K562 (cell line): ENCODE data around the gene LENEP. TPM values are rescaled to one million over a fixed set of nuclear protein-coding genes. Genes with fewer than 3 reads are reported as not detected.

Experiments
- CREM ChIP-seq: IDR thresholded peaks from 2 replicates; pipeline ENCODE4 v1.6.1; 2014; ENCODE audit warnings: antibody characterized with exemption, low read depth
- GABPB1 ChIP-seq: sonication (generic); formaldehyde crosslinking; IDR thresholded peaks from 2 replicates; pipeline ENCODE4 v1.8.0; 2022; ENCODE audit warnings: mild to moderate bottlenecking, missing genetic modification reagents
- HCFC1 ChIP-seq: IDR thresholded peaks from 2 replicates; pipeline ENCODE4 v1.6.1; 2012; ENCODE audit warnings: low read depth, low read length, improper control_type of control experiment
- KAT8 ChIP-seq: fragments of 450-650 bp; IDR thresholded peaks from 2 replicates; pipeline ENCODE4 v1.6.1; 2016; ENCODE audit warnings: low read depth, mild to moderate bottlenecking
- KDM1A ChIP-seq, 2 experiments: fragments of 450-650 bp; IDR thresholded peaks; 2 replicates each; pipeline ENCODE4 v1.6.1; 2016; ENCODE audit warnings: mild to moderate bottlenecking in 2 of 2
- KDM2B ChIP-seq: fragments of 250-450 bp; sonication (Bioruptor Pico); IDR thresholded peaks from 2 replicates; pipeline ENCODE4 v1.8.0; 2021; ENCODE audit warnings: mild to moderate bottlenecking, moderate library complexity
- MBD2 ChIP-seq: sonication (generic); IDR thresholded peaks from 2 replicates; pipeline ENCODE4 v1.6.1; 2016; ENCODE audit warnings: low read depth, borderline replicate concordance
- MEIS2 ChIP-seq: fragments of 450-650 bp; IDR thresholded peaks from 2 replicates; pipeline ENCODE4 v1.6.1; 2014; ENCODE audit warnings: mild to moderate bottlenecking; ENCODE audit not compliant: partially characterized antibody
- PTTG1 ChIP-seq: fragments of 450-650 bp; IDR thresholded peaks from 2 replicates; pipeline ENCODE4 v1.6.1; 2016; ENCODE audit warnings: low read depth, mild to moderate bottlenecking, missing genetic modification characterization, missing compliant biosample characterization
- RNF2 ChIP-seq: sonication (generic); IDR thresholded peaks from 2 replicates; pipeline ENCODE4 v1.6.1; 2016
- SIX5 ChIP-seq, 2 experiments: IDR thresholded peaks; 2 replicates each; pipeline ENCODE4 v1.6.1; 2011; ENCODE audit warnings: low read length in 2 of 2, borderline replicate concordance in 1 of 2, low read depth in 1 of 2, mild to moderate bottlenecking in 1 of 2, moderate library complexity in 1 of 2; ENCODE audit not compliant: insufficient read depth in 1 of 2
- SUPT5H ChIP-seq: fragments of 450-650 bp; IDR thresholded peaks from 2 replicates; pipeline ENCODE4 v1.6.1; 2016
- polyA plus RNA-seq, 8 experiments: library from polyadenylated mRNA; depleted of rRNA in 4 of 8; stranded (reverse) in 5 of 8; unstranded in 3 of 8; fragments of >200 nt; fragmentation: Nextera tagmentation in 2 of 8; fragmentation: Illumina TruSeq in 1 of 8; extraction: Ambion mirVana in 2 of 8; extraction: Trizol in 1 of 8; gene quantifications; 2 replicates each; pipeline versions ENCODE4 v1.2.1 to v1.2.3, GENCODE V29; 2011 to 2014; ENCODE audit warnings: inconsistent platforms in 1 of 8, missing spikeins in 1 of 8
- total RNA-seq, 7 experiments: library from RNA; depleted of rRNA in 6 of 7; stranded (reverse); fragments of >200 nt in 6 of 7; fragmentation: Illumina TruSeq in 2 of 7; extraction: Trizol in 2 of 7; gene quantifications; 2 replicates each; pipeline versions ENCODE4 v1.2.1 to v1.2.3, GENCODE V29; 2011 to 2021; ENCODE audit warnings: low replicate concordance in 1 of 7
- TF ChIP-seq, protein P1 (sequence below): fragments of 450-650 bp; IDR thresholded peaks from 2 replicates; pipeline ENCODE4 v1.6.1; 2016; ENCODE audit warnings: mild to moderate bottlenecking
- TF ChIP-seq, protein P2 (sequence below): fragments of 250-450 bp; sonication (Bioruptor Pico); IDR thresholded peaks from 2 replicates; pipeline ENCODE4 v1.8.0; 2022; ENCODE audit warnings: moderate library complexity, mild to moderate bottlenecking, inconsistent platforms

LENEP gene
- total and polyA plus RNA-seq, 9 of the 15 experiments (the other 6 are each of a cell fraction or from before 2014, with no cell fraction given) = 0.23 to 0.87 (median 0.67) TPM; not detected in 5

DNA sequence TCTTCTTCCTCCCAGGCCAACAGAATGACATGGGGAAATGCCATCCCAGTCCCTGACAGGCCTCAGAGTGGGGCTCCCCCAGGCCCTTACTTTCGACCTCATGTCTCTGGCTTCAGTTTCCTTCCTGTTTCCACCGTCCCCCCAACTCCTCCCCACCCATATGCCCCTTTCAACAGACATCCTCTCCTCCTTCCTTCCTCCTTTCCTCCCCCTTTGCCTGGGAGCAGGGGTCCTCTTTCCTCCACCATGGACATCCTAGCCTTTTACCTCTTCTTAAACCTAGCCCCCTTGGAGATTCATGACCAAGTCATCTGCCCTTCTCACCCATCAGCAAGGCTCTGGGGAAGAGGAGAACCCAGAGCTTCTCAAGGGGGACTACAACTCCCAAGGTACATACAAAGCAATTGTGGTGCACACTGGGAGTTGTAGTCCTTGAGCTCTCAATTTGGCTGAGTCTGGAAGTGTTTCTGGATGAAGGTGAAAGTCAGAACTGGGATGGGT, 13.3 kb downstream of the LENEP start (continued):
- TF ChIP-seq HCFC1 = peak; percentile 90
- 0 out of 2 replicates have a peak, but pooled peaks have one; percentile 30 for TF ChIP-seq SUPT5H
- TF ChIP-seq MBD2 = peak; percentile 48; the same call in 1 of the 2 replicates
- 0 out of 4 replicates have a peak, but pooled peaks of 1 of the 2 experiments have one; percentile 15 for TF ChIP-seq KDM1A (IDR thresholded peaks at IDR 0.05)
- no peak for TF ChIP-seq RNF2
- TF ChIP-seq, protein P1, sequence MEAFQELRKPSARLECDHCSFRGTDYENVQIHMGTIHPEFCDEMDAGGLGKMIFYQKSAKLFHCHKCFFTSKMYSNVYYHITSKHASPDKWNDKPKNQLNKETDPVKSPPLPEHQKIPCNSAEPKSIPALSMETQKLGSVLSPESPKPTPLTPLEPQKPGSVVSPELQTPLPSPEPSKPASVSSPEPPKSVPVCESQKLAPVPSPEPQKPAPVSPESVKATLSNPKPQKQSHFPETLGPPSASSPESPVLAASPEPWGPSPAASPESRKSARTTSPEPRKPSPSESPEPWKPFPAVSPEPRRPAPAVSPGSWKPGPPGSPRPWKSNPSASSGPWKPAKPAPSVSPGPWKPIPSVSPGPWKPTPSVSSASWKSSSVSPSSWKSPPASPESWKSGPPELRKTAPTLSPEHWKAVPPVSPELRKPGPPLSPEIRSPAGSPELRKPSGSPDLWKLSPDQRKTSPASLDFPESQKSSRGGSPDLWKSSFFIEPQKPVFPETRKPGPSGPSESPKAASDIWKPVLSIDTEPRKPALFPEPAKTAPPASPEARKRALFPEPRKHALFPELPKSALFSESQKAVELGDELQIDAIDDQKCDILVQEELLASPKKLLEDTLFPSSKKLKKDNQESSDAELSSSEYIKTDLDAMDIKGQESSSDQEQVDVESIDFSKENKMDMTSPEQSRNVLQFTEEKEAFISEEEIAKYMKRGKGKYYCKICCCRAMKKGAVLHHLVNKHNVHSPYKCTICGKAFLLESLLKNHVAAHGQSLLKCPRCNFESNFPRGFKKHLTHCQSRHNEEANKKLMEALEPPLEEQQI = no peak
- no peak for TF ChIP-seq KDM2B (CRISPR knock-in tag)
- peak; percentile 42 for TF ChIP-seq MEIS2
- TF ChIP-seq GABPB1 (CRISPR knock-in tag) = no peak
- TF ChIP-seq KAT8 = no peak
- TF ChIP-seq CREM = peak; percentile 57
- TF ChIP-seq SIX5 (IDR thresholded peaks at IDR 0.05; ENCODE audit: borderline replicate concordance in 1 of 2, insufficient read depth in 1 of 2, low read depth in 1 of 2, low read length in 2 of 2) = peak; percentile 92 to 93
- TF ChIP-seq, protein P2, sequence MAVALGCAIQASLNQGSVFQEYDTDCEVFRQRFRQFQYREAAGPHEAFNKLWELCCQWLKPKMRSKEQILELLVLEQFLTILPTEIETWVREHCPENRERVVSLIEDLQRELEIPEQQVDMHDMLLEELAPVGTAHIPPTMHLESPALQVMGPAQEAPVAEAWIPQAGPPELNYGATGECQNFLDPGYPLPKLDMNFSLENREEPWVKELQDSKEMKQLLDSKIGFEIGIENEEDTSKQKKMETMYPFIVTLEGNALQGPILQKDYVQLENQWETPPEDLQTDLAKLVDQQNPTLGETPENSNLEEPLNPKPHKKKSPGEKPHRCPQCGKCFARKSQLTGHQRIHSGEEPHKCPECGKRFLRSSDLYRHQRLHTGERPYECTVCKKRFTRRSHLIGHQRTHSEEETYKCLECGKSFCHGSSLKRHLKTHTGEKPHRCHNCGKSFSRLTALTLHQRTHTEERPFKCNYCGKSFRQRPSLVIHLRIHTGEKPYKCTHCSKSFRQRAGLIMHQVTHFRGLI = no peak
- TF ChIP-seq PTTG1 (tag) = no peak
